Sigmoid colon (tissue), 4 donors: ENCODE measurements around the gene SF3A1.

ENCODE experiments used
- EP300 ChIP-seq, 4 donors: sonication (generic); formaldehyde crosslinking; IDR thresholded peaks; one replicate each; pipeline ENCODE4 v1.6.1; 2017; ENCODE audit warnings: antibody characterized with exemption in 4 of 4
- POLR2AphosphoS5 ChIP-seq, 4 donors: sonication (generic); formaldehyde crosslinking; IDR thresholded peaks; one replicate each; pipeline ENCODE4 v1.6.1; 2017; ENCODE audit warnings: antibody characterized with exemption in 4 of 4
- TF ChIP-seq, protein P1 (sequence below), 4 experiments: fragments of 450-650 bp in 3 of 4; fragments of 200-600 bp in 1 of 4; IDR thresholded peaks; one replicate each; pipeline ENCODE4 v1.5.1; 2016 to 2019; ENCODE audit warnings: antibody characterized with exemption in 4 of 4, mild to moderate bottlenecking in 3 of 4, moderate library complexity in 2 of 4

DNA sequence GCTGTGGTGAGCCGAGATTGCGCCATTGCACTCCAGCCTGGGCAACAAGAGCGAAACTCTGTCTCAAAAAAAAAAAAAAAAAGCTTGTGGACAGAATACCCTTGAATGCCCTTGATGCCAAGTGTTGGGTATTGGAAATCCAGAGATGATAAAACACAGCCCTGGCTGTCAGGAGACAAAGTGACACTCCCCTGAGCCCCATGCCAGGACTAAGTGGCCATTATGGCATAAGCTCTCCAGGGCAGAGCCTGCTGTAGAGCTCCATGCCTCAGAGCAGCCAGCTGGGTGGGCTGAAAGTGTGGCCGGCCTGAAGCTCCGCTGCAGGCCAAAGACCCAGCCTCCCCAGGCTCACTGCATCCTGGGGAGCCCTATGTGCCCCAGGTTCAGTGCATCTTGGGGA lies 25.6 kb upstream of the SF3A1 start:
- TF ChIP-seq, protein P1, sequence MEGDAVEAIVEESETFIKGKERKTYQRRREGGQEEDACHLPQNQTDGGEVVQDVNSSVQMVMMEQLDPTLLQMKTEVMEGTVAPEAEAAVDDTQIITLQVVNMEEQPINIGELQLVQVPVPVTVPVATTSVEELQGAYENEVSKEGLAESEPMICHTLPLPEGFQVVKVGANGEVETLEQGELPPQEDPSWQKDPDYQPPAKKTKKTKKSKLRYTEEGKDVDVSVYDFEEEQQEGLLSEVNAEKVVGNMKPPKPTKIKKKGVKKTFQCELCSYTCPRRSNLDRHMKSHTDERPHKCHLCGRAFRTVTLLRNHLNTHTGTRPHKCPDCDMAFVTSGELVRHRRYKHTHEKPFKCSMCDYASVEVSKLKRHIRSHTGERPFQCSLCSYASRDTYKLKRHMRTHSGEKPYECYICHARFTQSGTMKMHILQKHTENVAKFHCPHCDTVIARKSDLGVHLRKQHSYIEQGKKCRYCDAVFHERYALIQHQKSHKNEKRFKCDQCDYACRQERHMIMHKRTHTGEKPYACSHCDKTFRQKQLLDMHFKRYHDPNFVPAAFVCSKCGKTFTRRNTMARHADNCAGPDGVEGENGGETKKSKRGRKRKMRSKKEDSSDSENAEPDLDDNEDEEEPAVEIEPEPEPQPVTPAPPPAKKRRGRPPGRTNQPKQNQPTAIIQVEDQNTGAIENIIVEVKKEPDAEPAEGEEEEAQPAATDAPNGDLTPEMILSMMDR (IDR thresholded peaks at IDR 0.05) = no peak
- TF ChIP-seq EP300 (IDR thresholded peaks at IDR 0.05) = no peak
- TF ChIP-seq POLR2AphosphoS5 (IDR thresholded peaks at IDR 0.05) = no peak
